ENCODE measurements around the gene UBE2B. TPM values are rescaled to one million over a fixed set of nuclear protein-coding genes. Genes with fewer than 3 reads are reported as not detected.

Gene UBE2B
- total RNA-seq, 4 donors from 2014 or later: 38.8 to 62.9 (median 55.4) TPM

GRCh38 chr5:134435560-134435959 is 64.2 kb downstream of the UBE2B start:
- peaks cover 7 to 51% (median 11%) of the 10 kb centered on the region in 4 donors for H3K4me1 ChIP-seq
- H3K27ac ChIP-seq: peak overlapping the region in 2 of 4 donors; percentile 76 to 90
- no peaks in the 10 kb centered on the region for H3K27me3 ChIP-seq
- no peak overlapping the region for H3K4me3 ChIP-seq
- DNase-seq: no peak
- peak in 3 of 6 experiments; percentile 8 to 22 (median 10) for TF ChIP-seq CTCF (IDR thresholded peaks at IDR 0.05)
- TF ChIP-seq POLR2A (IDR thresholded peaks at IDR 0.05): no peak
- no peaks in the 10 kb centered on the region for H3K36me3 ChIP-seq
- no peaks in the 10 kb centered on the region for H3K9me3 ChIP-seq

GRCh38 chr5:134436523-134437339 is 65.4 kb downstream of the UBE2B start:
- no peaks in the 10 kb centered on the region for H3K9me3 ChIP-seq
- H3K27ac ChIP-seq: peak overlapping the region; percentile 62 to 92 (median 77)
- DNase-seq: peak; percentile 72 to 91 (median 86)
- H3K36me3 ChIP-seq: no peaks in the 10 kb centered on the region
- H3K4me3 ChIP-seq: peak overlapping the region in 3 of 4 donors; percentile 10 to 19 (median 13)
- H3K27me3 ChIP-seq: no peaks in the 10 kb centered on the region
- H3K4me1 ChIP-seq: peaks cover 7 to 51% (median 11%) of the 10 kb centered on the region in 4 donors
- TF ChIP-seq POLR2A (IDR thresholded peaks at IDR 0.05) (peak in 1 of 2 donors; percentile 27), CTCF (IDR thresholded peaks at IDR 0.05) (peak in 1 of 6 experiments; percentile 1)

- peaks cover 7 to 51% (median 11%) of the 10 kb centered on the region in 4 donors for H3K4me1 ChIP-seq
Measured at GRCh38 chr5:134437340-134437846, 66.0 kb downstream of the UBE2B start.

GRCh38 chr5:134437847-134438581 is 66.6 kb downstream of the UBE2B start:
- Histone ChIP-seq H3K27ac (peak overlapping the region in 3 of 4 donors; percentile 64 to 92 (median 90)), H3K4me1 (peaks cover 7 to 51% (median 11%) of the 10 kb centered on the region in 4 donors), H3K9me3 (no peaks in the 10 kb centered on the region), H3K27me3 (no peaks in the 10 kb centered on the region), H3K4me3 (no peak overlapping the region), H3K36me3 (no peaks in the 10 kb centered on the region)
- TF ChIP-seq POLR2A (IDR thresholded peaks at IDR 0.05): no peak
- TF ChIP-seq CTCF (IDR thresholded peaks at IDR 0.05): no peak
- DNase-seq: no peak

More at GRCh38 chr5:134437340-134437846, 66.0 kb downstream of the UBE2B start:
- H3K4me3 ChIP-seq: no peak overlapping the region
- DNase-seq: no peak
- H3K27ac ChIP-seq: peak overlapping the region; percentile 62 to 92 (median 77)
- no peaks in the 10 kb centered on the region for H3K9me3 ChIP-seq
- H3K36me3 ChIP-seq: no peaks in the 10 kb centered on the region
- TF ChIP-seq POLR2A (IDR thresholded peaks at IDR 0.05) (no peak), CTCF (IDR thresholded peaks at IDR 0.05) (no peak)
- no peaks in the 10 kb centered on the region for H3K27me3 ChIP-seq

- no peak for TF ChIP-seq CTCF (IDR thresholded peaks at IDR 0.05)
- TF ChIP-seq POLR2A (IDR thresholded peaks at IDR 0.05): no peak
- Histone ChIP-seq H3K4me1 (peaks cover 7 to 51% (median 11%) of the 10 kb centered on the region in 4 donors), H3K36me3 (no peaks in the 10 kb centered on the region), H3K9me3 (no peaks in the 10 kb centered on the region), H3K4me3 (no peak overlapping the region), H3K27ac (peak overlapping the region; percentile 35 to 92 (median 59)), H3K27me3 (no peaks in the 10 kb centered on the region)
- DNase-seq: no peak
Measured at GRCh38 chr5:134438721-134439123, 67.4 kb downstream of the UBE2B start.

Measured in Peyer's patch (tissue), 4 donors.